Hepatocyte (in vitro differentiated cells): ENCODE data around the gene ZAP70. TPM values are rescaled to one million over a fixed set of nuclear protein-coding genes. Genes with fewer than 3 reads are reported as not detected.

ENCODE experiments used
- DNase-seq: peaks from one replicate; pipeline ENCODE4 v3.0.0-alpha.2; 2016; ENCODE audit warnings: low spot score
- H2AFZ ChIP-seq: fragments of 200-600 bp; sonication (generic); 2 replicates; pipeline ENCODE4 v1.6.0; 2016; ENCODE audit warnings: antibody characterized with exemption, mild to moderate bottlenecking
- H3K27ac ChIP-seq: fragments of 200-600 bp; sonication (generic); 2 replicates; pipeline ENCODE4 v1.5.1; 2016; ENCODE audit warnings: mild to moderate bottlenecking
- H3K27me3 ChIP-seq: fragments of 200-600 bp; sonication (generic); 2 replicates; pipeline ENCODE4 v1.6.1; 2016
- H3K36me3 ChIP-seq: fragments of 200-600 bp; sonication (generic); replicated peaks from 2 replicates; pipeline ENCODE4 v1.5.1; 2016; ENCODE audit warnings: low read depth; ENCODE audit not compliant: insufficient read depth
- H3K4me1 ChIP-seq: fragments of 200-600 bp; sonication (generic); 2 replicates; pipeline ENCODE4 v1.5.1; 2016; ENCODE audit warnings: mild to moderate bottlenecking, moderate library complexity; ENCODE audit not compliant: insufficient read depth
- H3K4me2 ChIP-seq: fragments of 200-600 bp; sonication (generic); 2 replicates; pipeline ENCODE4 v1.6.0; 2016
- H3K4me3 ChIP-seq: fragments of 200-600 bp; sonication (generic); 2 replicates; pipeline ENCODE4 v1.5.1; 2016; ENCODE audit warnings: mild to moderate bottlenecking
- H3K79me2 ChIP-seq: fragments of 200-600 bp; sonication (generic); 2 replicates; pipeline ENCODE4 v1.6.0; 2017; ENCODE audit warnings: mild to moderate bottlenecking
- H3K9me2 ChIP-seq: fragments of 200-600 bp; sonication (generic); replicated peaks from 2 replicates; pipeline ENCODE4 v1.6.0; 2017; ENCODE audit warnings: mild to moderate bottlenecking; ENCODE audit not compliant: insufficient read depth
- H3K9me3 ChIP-seq: fragments of 200-600 bp; sonication (generic); 2 replicates; pipeline ENCODE4 v1.5.1; 2016; ENCODE audit warnings: low read depth, mild to moderate bottlenecking
- H4K20me1 ChIP-seq: fragments of 200-600 bp; sonication (generic); 2 replicates; pipeline ENCODE4 v1.6.0; 2016; ENCODE audit warnings: mild to moderate bottlenecking; ENCODE audit not compliant: insufficient read depth, poor library complexity, severe bottlenecking
- CTCF ChIP-seq: fragments of 200-600 bp; sonication (generic); IDR thresholded peaks from 2 replicates; pipeline ENCODE4 v1.5.1; 2016; ENCODE audit warnings: antibody characterized with exemption, mild to moderate bottlenecking; ENCODE audit not compliant: poor library complexity
- EZH2 ChIP-seq: fragments of 200-600 bp; sonication (generic); IDR thresholded peaks from 2 replicates; pipeline ENCODE4 v1.6.1; 2016; ENCODE audit warnings: antibody characterized with exemption, mild to moderate bottlenecking, borderline replicate concordance
- EZH2phosphoT487 ChIP-seq: fragments of 200-600 bp; sonication (generic); IDR thresholded peaks from one replicate; pipeline ENCODE4 v1.6.1; 2018; ENCODE audit warnings: antibody characterized with exemption, mild to moderate bottlenecking, low read depth, moderate library complexity; ENCODE audit not compliant: unreplicated experiment, severe bottlenecking
- WGBS: methylation state at CpG from one replicate; pipeline ENCODE4 v1.1.6; 2016; ENCODE audit warnings: low lambda C conversion rate; ENCODE audit errors: missing lambda C conversion rate; 5-methylcytosine and 5-hydroxymethylcytosine counted together
- polyA plus RNA-seq: library from polyadenylated mRNA; unstranded; fragments of >200 nt; fragmentation: Nextera tagmentation; extraction: Ambion mirVana; gene quantifications from 2 replicates; pipeline ENCODE4 v1.2.1, GENCODE V29; 2016
- total RNA-seq: library from RNA; depleted of rRNA; stranded (reverse); fragments of >200 nt; gene quantifications from 2 replicates; pipeline ENCODE4 v1.2.3, GENCODE V29; 2014

The ZAP70 gene
- total and polyA plus RNA-seq, 2 experiments from 2014 or later: 0.80 to 1.5 TPM

DNA sequence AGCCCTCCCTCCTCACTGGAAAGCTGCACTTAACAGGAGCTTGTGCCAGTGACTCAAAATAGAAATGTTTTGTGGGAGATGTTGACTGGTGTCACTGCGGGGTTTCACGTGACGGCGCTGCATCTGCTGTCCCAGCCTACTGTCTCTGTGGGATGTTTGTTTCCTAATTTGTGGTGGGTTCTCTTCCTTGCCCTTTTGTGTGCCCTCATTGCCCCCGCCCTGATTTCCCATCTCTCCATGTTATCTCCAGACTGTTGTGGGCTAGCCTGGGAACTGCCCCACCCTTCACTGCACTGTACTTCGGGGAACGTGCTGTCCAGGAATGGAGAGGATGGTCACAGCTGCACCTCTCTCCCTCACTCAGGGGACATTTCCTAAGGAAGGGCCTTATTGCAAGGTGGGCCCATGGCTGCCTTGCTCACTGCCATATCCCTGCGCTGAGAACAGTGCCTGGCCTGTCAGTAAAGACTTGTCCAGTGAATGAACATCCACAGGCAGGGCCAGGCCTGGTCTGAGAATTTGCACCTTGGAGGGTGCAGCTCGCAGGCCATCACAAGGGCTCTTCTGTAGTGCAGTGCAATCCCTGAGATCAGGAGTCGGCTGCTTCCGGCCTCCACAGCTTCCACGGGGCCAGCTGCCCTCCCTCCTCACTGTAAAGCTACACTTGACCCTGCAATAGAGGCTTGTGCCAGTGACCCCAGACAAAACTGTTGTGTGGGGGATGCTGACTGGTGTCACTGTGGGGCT, 18.1 kb downstream of the ZAP70 start:
- H2AFZ ChIP-seq: no peak overlapping the region
- H3K4me3 ChIP-seq: no peak overlapping the region
- H3K27me3 ChIP-seq: no peaks in the 10 kb centered on the region
- H3K27ac ChIP-seq: no peak overlapping the region
- no peaks in the 10 kb centered on the region for H3K36me3 ChIP-seq
- H3K9me3 ChIP-seq: no peaks in the 10 kb centered on the region
- no peaks in the 10 kb centered on the region for H3K9me2 ChIP-seq
- H3K4me2 ChIP-seq: no peak overlapping the region
- no peak for DNase-seq
- WGBS: 89% methylated on average over 12 of the region's 12 CpGs
- H4K20me1 ChIP-seq: no peaks in the 10 kb centered on the region
- TF ChIP-seq CTCF (no peak), EZH2 (no peak), EZH2phosphoT487 (no peak)
- H3K4me1 ChIP-seq: no peaks in the 10 kb centered on the region
- no peaks in the 10 kb centered on the region for H3K79me2 ChIP-seq

DNA sequence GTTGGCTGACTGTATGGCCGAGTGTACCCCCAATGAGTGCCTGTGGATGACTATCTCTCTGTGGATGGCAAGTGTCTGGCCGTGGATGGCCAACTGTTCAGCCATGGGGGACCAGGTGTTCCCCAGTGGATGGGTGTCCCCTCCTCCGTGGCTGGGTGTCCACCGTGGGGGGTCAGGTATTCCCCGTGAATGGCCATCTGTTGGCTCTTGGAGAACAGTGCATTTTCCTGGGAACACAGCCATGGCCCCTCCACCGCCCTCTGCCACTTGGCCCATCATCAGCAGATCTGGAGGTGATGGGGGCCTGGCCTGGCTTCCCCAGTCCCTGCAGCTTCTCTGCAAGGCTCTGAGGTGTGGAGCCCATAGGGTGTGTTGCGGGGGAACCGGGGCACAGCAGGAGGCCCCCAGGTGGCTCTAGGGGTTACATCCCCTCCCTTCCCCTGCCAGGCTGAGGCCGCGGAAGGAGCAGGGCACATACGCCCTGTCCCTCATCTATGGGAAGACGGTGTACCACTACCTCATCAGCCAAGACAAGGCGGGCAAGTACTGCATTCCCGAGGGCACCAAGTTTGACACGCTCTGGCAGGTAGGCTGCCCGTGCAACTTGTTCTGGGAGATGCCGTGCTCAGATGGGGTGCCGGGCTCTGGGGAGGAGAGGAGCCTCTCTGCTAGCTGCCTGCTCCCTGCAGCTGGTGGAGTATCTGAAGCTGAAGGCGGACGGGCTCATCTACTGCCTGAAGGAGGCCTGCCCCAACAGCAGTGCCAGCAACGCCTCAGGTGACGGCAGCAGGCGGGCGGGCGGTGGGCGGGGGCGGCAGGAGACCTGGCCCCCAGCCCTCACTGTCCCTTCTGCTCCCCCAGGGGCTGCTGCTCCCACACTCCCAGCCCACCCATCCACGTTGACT, 19.3 kb downstream of the ZAP70 start:
- no peak for DNase-seq
- Histone ChIP-seq H4K20me1 (no peaks in the 10 kb centered on the region), H2AFZ (no peak overlapping the region), H3K9me3 (no peaks in the 10 kb centered on the region), H3K79me2 (no peaks in the 10 kb centered on the region), H3K4me1 (no peaks in the 10 kb centered on the region), H3K27me3 (no peaks in the 10 kb centered on the region), H3K27ac (no peak overlapping the region), H3K4me2 (no peak overlapping the region), H3K4me3 (no peak overlapping the region), H3K36me3 (no peaks in the 10 kb centered on the region), H3K9me2 (no peaks in the 10 kb centered on the region)
- WGBS: 96% methylated on average over 27 of the region's 28 CpGs
- TF ChIP-seq CTCF (no peak), EZH2phosphoT487 (no peak), EZH2 (no peak)

GRCh38 chr2:97733341-97734035, 20.1 kb downstream of the ZAP70 start:
- 94% methylated on average over 20 of the region's 20 CpGs for WGBS
- Histone ChIP-seq H3K4me2 (no peak overlapping the region), H3K4me1 (no peaks in the 10 kb centered on the region)

More at GRCh38 chr2:97733341-97734035, 20.1 kb downstream of the ZAP70 start:
- Histone ChIP-seq H3K79me2 (no peaks in the 10 kb centered on the region), H3K4me3 (no peak overlapping the region), H3K9me2 (no peaks in the 10 kb centered on the region), H3K27me3 (no peaks in the 10 kb centered on the region), H3K9me3 (no peaks in the 10 kb centered on the region), H3K27ac (no peak overlapping the region), H2AFZ (no peak overlapping the region), H4K20me1 (no peaks in the 10 kb centered on the region), H3K36me3 (no peaks in the 10 kb centered on the region)
- no peak for DNase-seq
- no peak for TF ChIP-seq EZH2phosphoT487
- TF ChIP-seq CTCF: no peak
- no peak for TF ChIP-seq EZH2
